H1 (cell line): ENCODE data around the gene PTK6.
"Not testable (repeated sequence)": the region's sequence is repeated elsewhere in the genome, so short reads cannot be mapped to it uniquely, and the experiment has no call there.

ENCODE experiments used
- BACH1 ChIP-seq: IDR thresholded peaks from 2 replicates; pipeline ENCODE4 v1.6.1; 2012; ENCODE audit warnings: low read length, improper control_type of control experiment
- CBX5 ChIP-seq: fragments of 300-800, 300-1000 bp; sonication (generic); IDR thresholded peaks from 2 replicates; pipeline ENCODE4 v1.7.1; 2016; ENCODE audit warnings: antibody characterized with exemption, low read length, low read depth
- POLR2A ChIP-seq, 2 experiments: IDR thresholded peaks; 1 replicate in 1 of 2; 2 replicates in 1 of 2; pipeline ENCODE4 v1.6.1; 2011; ENCODE audit warnings: low read depth in 2 of 2, low read length in 2 of 2, mild to moderate bottlenecking in 2 of 2; ENCODE audit errors: control extremely low read depth in 1 of 2
- RNF2 ChIP-seq: fragments of 200-900, 300-1000 bp; sonication (generic); IDR thresholded peaks from 2 replicates; pipeline ENCODE4 v1.7.1; 2016; ENCODE audit warnings: borderline replicate concordance, low read depth, mild to moderate bottlenecking, antibody characterized with exemption, low read length; ENCODE audit not compliant: poor library complexity, severe bottlenecking; ENCODE audit errors: missing control alignments
- RXRA ChIP-seq: IDR thresholded peaks from 2 replicates; pipeline ENCODE4 v1.6.1; 2011; ENCODE audit warnings: low read depth, mild to moderate bottlenecking, low read length, moderate library complexity; ENCODE audit not compliant: insufficient read depth
- TCF12 ChIP-seq: IDR thresholded peaks from 2 replicates; pipeline ENCODE4 v1.6.1; 2011; ENCODE audit warnings: low read depth, mild to moderate bottlenecking, low read length
- TF ChIP-seq, protein P1 (sequence below), 3 experiments: IDR thresholded peaks; 1 replicate in 2 of 3; 2 replicates in 1 of 3; pipeline versions ENCODE4 v1.5.1 to v1.6.1; 2011; ENCODE audit warnings: low read length in 3 of 3, mild to moderate bottlenecking in 3 of 3, inconsistent platforms in 2 of 3, low read depth in 1 of 3, moderate library complexity in 1 of 3; ENCODE audit not compliant: insufficient read depth in 1 of 3; ENCODE audit errors: control extremely low read depth in 1 of 3

DNA sequence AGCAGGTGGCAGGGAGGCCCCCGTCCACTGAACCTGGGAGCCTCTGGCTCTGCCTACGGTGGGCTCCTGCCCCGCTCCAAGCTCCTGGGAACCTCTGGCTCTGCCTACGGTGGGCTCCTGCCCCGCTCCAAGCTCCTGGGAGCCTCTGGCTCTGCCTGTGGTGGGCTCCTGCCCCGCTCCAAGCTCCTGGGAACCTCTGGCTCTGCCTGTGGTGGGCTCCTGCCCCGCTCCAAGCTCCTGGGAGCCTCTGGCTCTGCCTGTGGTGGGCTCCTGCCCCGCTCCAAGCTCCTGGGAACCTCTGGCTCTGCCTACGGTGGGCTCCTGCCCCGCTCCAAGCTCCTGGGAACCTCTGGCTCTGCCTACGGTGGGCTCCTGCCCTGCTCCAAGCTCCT lies 33.9 kb upstream of the PTK6 start:
- TF ChIP-seq RXRA; CBX5; BACH1; TCF12; POLR2A (IDR thresholded peaks at IDR 0.05; ENCODE audit: control extremely low read depth in 1 of 2, low read depth in 2 of 2, low read length in 2 of 2); RNF2: not testable (repeated sequence)
- TF ChIP-seq, protein P1, sequence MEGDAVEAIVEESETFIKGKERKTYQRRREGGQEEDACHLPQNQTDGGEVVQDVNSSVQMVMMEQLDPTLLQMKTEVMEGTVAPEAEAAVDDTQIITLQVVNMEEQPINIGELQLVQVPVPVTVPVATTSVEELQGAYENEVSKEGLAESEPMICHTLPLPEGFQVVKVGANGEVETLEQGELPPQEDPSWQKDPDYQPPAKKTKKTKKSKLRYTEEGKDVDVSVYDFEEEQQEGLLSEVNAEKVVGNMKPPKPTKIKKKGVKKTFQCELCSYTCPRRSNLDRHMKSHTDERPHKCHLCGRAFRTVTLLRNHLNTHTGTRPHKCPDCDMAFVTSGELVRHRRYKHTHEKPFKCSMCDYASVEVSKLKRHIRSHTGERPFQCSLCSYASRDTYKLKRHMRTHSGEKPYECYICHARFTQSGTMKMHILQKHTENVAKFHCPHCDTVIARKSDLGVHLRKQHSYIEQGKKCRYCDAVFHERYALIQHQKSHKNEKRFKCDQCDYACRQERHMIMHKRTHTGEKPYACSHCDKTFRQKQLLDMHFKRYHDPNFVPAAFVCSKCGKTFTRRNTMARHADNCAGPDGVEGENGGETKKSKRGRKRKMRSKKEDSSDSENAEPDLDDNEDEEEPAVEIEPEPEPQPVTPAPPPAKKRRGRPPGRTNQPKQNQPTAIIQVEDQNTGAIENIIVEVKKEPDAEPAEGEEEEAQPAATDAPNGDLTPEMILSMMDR (IDR thresholded peaks at IDR 0.05; ENCODE audit: control extremely low read depth in 1 of 3, insufficient read depth in 1 of 3, low read depth in 1 of 3, low read length in 3 of 3) = not testable (repeated sequence)
